ENCODE data around the gene ARHGAP6. TPM values are rescaled to one million over a fixed set of nuclear protein-coding genes. Genes with fewer than 3 reads are reported as not detected.

ARHGAP6 gene
- total and polyA plus RNA-seq, 2 donors (not counting 3 experiments of a cell fraction or from before 2014, with no cell fraction given) = 0.69 to 0.83 TPM

- H2AFZ ChIP-seq (ENCODE audit: low read depth, low read length) = no peak overlapping the region
- H3K27ac ChIP-seq (ENCODE audit: insufficient read depth, low read depth, low read length) = no peak overlapping the region
- H3K9me3 ChIP-seq (replicated peaks; ENCODE audit: control insufficient read depth, insufficient read depth, low read length) = no peaks in the 10 kb centered on the region
- DNase-seq (ENCODE audit: low read depth, low spot score) (no peak), FAIRE-seq (no peak)
- CTCF ChIA-PET = no interaction called here
- H3K36me3 ChIP-seq (ENCODE audit: control insufficient read depth in 2 of 2, extremely low read depth in 1 of 2, insufficient read depth in 2 of 2, low read length in 2 of 2) = no peaks in the 10 kb centered on the region
- no peak overlapping the region for H3K4me2 ChIP-seq (ENCODE audit: insufficient read depth, low read length)
- no peak overlapping the region for H3K4me3 ChIP-seq (replicated peaks in 1 of 3; ENCODE audit: insufficient read depth in 1 of 3, low read depth in 1 of 3, low read length in 3 of 3)
- dilution Hi-C loops (cut with MboI; ENCODE audit: extremely low pct_ligation_motif_present, low sequenced_read_pairs) (no loop called here), intact Hi-C loops (cut with micrococcal nuclease) (no loop called here)
- POLR2A ChIA-PET = no interaction called here
- no peaks in the 10 kb centered on the region for H3K9me1 ChIP-seq (replicated peaks; ENCODE audit: control insufficient read depth, extremely low read depth, insufficient read depth, low read length)
- BruUV-seq (replicated peaks) = no TSS peak
- H3K79me2 ChIP-seq (ENCODE audit: control insufficient read depth, insufficient read depth, low read length) = no peaks in the 10 kb centered on the region
- no peaks in the 10 kb centered on the region for H4K20me1 ChIP-seq (replicated peaks; ENCODE audit: control insufficient read depth, extremely low read depth, insufficient read depth, low read length)
- H3K4me1 ChIP-seq (ENCODE audit: control insufficient read depth, extremely low read depth, insufficient read depth, low read length) = no peaks in the 10 kb centered on the region
- no peak for TF ChIP-seq POLR2AphosphoS5 (IDR thresholded peaks at IDR 0.05; ENCODE audit: insufficient read depth, low read depth, low read length)
- TF ChIP-seq, protein P1, sequence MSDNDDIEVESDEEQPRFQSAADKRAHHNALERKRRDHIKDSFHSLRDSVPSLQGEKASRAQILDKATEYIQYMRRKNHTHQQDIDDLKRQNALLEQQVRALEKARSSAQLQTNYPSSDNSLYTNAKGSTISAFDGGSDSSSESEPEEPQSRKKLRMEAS (IDR thresholded peaks at IDR 0.05; ENCODE audit: insufficient read depth, insufficient read length) = no peak
- no peak for TF ChIP-seq MYC (IDR thresholded peaks at IDR 0.05; ENCODE audit: low read depth, low read length)
- no peak for TF ChIP-seq JUN (IDR thresholded peaks at IDR 0.05; ENCODE audit: borderline replicate concordance, insufficient read depth, insufficient read length, low read depth)
- TF ChIP-seq EZH2 (IDR thresholded peaks at IDR 0.05; ENCODE audit: borderline replicate concordance, low read depth, low read length, severe bottlenecking) = no peak
- no peak for TF ChIP-seq FOS (IDR thresholded peaks at IDR 0.05; ENCODE audit: borderline replicate concordance, insufficient read depth, low read length)
- TF ChIP-seq, protein P2, sequence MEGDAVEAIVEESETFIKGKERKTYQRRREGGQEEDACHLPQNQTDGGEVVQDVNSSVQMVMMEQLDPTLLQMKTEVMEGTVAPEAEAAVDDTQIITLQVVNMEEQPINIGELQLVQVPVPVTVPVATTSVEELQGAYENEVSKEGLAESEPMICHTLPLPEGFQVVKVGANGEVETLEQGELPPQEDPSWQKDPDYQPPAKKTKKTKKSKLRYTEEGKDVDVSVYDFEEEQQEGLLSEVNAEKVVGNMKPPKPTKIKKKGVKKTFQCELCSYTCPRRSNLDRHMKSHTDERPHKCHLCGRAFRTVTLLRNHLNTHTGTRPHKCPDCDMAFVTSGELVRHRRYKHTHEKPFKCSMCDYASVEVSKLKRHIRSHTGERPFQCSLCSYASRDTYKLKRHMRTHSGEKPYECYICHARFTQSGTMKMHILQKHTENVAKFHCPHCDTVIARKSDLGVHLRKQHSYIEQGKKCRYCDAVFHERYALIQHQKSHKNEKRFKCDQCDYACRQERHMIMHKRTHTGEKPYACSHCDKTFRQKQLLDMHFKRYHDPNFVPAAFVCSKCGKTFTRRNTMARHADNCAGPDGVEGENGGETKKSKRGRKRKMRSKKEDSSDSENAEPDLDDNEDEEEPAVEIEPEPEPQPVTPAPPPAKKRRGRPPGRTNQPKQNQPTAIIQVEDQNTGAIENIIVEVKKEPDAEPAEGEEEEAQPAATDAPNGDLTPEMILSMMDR (IDR thresholded peaks at IDR 0.05; ENCODE audit: extremely low read depth in 1 of 2, insufficient read depth in 1 of 2, low read depth in 1 of 2, low read length in 2 of 2) = no peak
- TF ChIP-seq POLR2A (IDR thresholded peaks at IDR 0.05; ENCODE audit: low read depth, low read length) = no peak
- TF ChIP-seq GATA2 (IDR thresholded peaks at IDR 0.05; ENCODE audit: insufficient read depth, insufficient read length, low read depth, low read length) = no peak
- no peak overlapping the region for H3K9ac ChIP-seq (replicated peaks; ENCODE audit: extremely low read depth, insufficient read depth, low read length)
- H3K27me3 ChIP-seq (ENCODE audit: control insufficient read depth in 2 of 2, insufficient read depth in 2 of 2, low read length in 2 of 2) = no peaks in the 10 kb centered on the region
These were observed 54.6 kb downstream of the ARHGAP6 start for GRCh38 chrX:11611161-11611560.
